Measurements from ENCODE around the gene ZXDC.
A peak's percentile ranks its signal among the peaks of the same experiment; 100 is the strongest.

Gene ZXDC

DNA sequence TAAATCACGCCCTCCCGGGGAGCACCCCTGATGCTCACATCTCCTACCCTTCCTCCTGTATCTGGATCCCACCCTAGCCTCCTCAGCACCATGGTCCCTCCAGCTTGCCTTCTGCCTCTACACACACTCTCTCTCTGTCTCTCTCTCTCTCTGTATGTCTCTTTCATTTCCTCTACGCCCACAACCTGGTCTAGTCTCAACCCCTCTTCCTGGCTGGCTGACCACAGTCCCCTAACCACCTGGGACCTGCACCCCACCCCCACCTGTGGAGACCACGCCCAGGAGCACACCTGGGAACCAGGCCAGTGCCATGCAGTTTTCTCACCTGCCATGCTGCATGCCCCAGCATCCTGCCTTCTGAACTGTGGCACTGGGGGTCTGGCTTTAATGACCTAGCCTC, 84.9 kb downstream of the ZXDC start:
- in situ Hi-C loops (cut with HindIII; ENCODE audit: low sequenced_read_pairs) = no loop called here
- no peak overlapping the region for H3K4me3 ChIP-seq (ENCODE audit: low read depth, low read length)
- TF ChIP-seq, protein P1, sequence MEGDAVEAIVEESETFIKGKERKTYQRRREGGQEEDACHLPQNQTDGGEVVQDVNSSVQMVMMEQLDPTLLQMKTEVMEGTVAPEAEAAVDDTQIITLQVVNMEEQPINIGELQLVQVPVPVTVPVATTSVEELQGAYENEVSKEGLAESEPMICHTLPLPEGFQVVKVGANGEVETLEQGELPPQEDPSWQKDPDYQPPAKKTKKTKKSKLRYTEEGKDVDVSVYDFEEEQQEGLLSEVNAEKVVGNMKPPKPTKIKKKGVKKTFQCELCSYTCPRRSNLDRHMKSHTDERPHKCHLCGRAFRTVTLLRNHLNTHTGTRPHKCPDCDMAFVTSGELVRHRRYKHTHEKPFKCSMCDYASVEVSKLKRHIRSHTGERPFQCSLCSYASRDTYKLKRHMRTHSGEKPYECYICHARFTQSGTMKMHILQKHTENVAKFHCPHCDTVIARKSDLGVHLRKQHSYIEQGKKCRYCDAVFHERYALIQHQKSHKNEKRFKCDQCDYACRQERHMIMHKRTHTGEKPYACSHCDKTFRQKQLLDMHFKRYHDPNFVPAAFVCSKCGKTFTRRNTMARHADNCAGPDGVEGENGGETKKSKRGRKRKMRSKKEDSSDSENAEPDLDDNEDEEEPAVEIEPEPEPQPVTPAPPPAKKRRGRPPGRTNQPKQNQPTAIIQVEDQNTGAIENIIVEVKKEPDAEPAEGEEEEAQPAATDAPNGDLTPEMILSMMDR (IDR thresholded peaks at IDR 0.05; ENCODE audit: low read depth, low read length) = no peak
- no peak for DNase-seq (ENCODE audit: low read depth, low spot score)

DNA sequence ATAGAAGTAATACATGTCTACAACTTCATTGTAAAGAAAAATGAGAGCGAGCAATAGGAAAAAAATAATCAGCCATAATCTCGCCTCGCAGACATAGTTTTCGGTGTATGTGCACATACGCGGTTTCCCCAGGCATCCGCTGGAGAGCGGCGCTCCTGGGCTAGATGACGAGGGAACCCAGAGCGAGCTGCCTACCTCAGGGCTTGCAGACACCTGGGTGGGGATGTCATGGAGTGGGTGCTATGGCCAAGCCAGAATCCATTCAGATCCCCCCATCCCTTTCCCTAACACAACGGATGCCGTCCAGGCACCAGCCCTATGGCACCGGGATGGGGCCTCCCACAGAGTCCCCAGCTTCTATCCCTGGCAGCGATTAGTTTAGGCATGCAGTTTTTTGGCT, 85.5 kb downstream of the ZXDC start:
- in situ Hi-C loops (cut with HindIII; ENCODE audit: low sequenced_read_pairs) = no loop called here
- no peak for DNase-seq (ENCODE audit: low read depth, low spot score)
- TF ChIP-seq, protein P1 (IDR thresholded peaks at IDR 0.05; ENCODE audit: low read depth, low read length) = no peak
- no peak overlapping the region for H3K4me3 ChIP-seq (ENCODE audit: low read depth, low read length)

DNA sequence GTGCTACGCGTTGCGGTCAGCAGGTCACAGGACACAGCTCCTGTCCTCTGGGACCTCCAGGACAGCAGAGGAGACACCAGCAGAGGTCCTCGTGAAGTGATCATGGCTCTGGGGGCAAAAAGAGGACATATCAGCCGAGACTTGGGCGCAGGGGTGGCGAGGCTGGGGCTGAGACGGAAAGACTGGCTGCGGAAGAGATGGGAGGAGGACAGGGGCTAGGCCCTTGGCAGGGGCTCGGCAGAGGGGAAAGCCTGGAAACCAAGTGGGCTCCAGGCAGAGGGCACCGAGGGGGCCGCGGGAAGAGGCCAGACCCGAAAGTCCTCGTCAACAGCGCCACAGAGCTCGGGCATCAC, 85.9 kb downstream of the ZXDC start:
- in situ Hi-C loops (cut with HindIII; ENCODE audit: low sequenced_read_pairs) = no loop called here
- TF ChIP-seq, protein P1 (IDR thresholded peaks at IDR 0.05; ENCODE audit: low read depth, low read length) = no peak
- no peak overlapping the region for H3K4me3 ChIP-seq (ENCODE audit: low read depth, low read length)
- DNase-seq (ENCODE audit: low read depth, low spot score) = no peak

DNA sequence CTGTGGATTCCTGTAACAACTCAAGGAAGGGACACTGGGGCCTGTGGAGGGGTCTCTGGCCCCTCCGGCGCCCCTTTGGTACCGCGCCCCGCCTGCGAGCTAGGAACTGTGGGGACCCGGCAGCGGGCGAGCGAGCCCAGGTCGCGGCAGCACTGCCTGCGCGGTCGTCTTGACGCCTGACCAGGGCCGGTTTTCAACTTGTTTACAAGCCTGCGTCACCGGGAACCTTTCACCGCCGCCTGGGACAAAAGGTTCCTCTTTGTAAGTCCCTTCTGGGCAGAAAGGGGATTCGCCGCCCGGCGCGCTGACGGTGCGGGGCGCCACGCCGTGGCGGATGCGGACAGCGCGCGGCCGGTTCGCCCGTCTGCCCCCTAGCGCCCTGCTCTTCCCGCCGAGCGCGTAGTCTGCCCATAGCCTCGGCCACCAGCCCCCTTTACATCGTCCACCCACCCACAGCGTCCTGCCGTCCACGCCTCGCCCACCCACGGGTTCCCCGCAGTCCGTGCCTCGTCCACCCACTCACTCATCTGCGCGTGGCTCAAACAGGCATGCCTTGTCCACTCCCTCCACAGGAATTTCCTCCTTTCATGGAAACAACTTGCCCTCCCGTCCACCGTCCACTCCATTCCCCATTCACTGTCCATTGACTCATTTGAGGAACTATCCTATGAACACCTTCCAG, 86.4 kb downstream of the ZXDC start:
- peak overlapping the region; percentile 33 for H3K4me3 ChIP-seq (ENCODE audit: low read depth, low read length)

More for the DNA sequence above, 86.4 kb downstream of the ZXDC start:
- TF ChIP-seq, protein P1 (IDR thresholded peaks at IDR 0.05; ENCODE audit: low read depth, low read length) = peak; percentile 91
- peak; percentile 78 for DNase-seq (ENCODE audit: low read depth, low spot score)
- in situ Hi-C loops (cut with HindIII; ENCODE audit: low sequenced_read_pairs) = no loop called here

Measured in astrocyte of the spinal cord (primary cell).